IMR-90 (cell line): ENCODE results near the gene CFAP20. TPM values are rescaled to one million over a fixed set of nuclear protein-coding genes. Genes with fewer than 3 reads are reported as not detected.

Experiments
- ATAC-seq: fragments of 200-7000 bp; cut with Tn5 transposase; 2 replicates; pipeline ENCODE4 v1.9.1; 2020; ENCODE audit warnings: low read depth, mild to moderate bottlenecking, moderate library complexity
- BruUV-seq: library from RNA; stranded (reverse); fragments of 400-500 nt; replicated peaks from 2 replicates; lab custom pipeline; 2021; lab: Mats Ljungman, UMichigan
- CTCF ChIA-PET: fragments of 300-600 bp; formaldehyde crosslinking; extraction: SDS; loops from one replicate; lab custom pipeline; 2021; ENCODE audit warnings: antibody characterized with exemption; lab: Yijun Ruan, JAX
- POLR2A ChIA-PET: fragments of 300-600 bp; sonication (Branson Sonifier 250); formaldehyde crosslinking; loops from one replicate; lab custom pipeline; 2022; ENCODE audit warnings: antibody characterized with exemption; ENCODE audit not compliant: unreplicated experiment; lab: Charles Lee
- DNase-seq: peaks from one replicate; pipeline ENCODE4 v3.0.0; 2013
- H2AFZ ChIP-seq: replicated peaks from 2 replicates; pipeline ENCODE3; 2013; ENCODE audit warnings: low read length, mild to moderate bottlenecking; ENCODE audit not compliant: poor library complexity
- H2AK5ac ChIP-seq: 2 replicates; pipeline ENCODE4 v1.6.1; 2013; ENCODE audit warnings: low read depth, low read length, inconsistent platforms
- H2AK9ac ChIP-seq: replicated peaks from 2 replicates; pipeline ENCODE3; 2013; ENCODE audit warnings: mild to moderate bottlenecking, low read depth, low read length, moderate library complexity; ENCODE audit not compliant: poor library complexity
- H2BK120ac ChIP-seq: 2 replicates; pipeline ENCODE4 v1.6.1; 2013; ENCODE audit warnings: low read depth, low read length, inconsistent platforms
- H2BK15ac ChIP-seq: 3 replicates; pipeline ENCODE4 v1.6.1; 2013; ENCODE audit warnings: low read depth, low read length, inconsistent platforms
- H2BK20ac ChIP-seq: 2 replicates; pipeline ENCODE4 v1.6.1; 2013; ENCODE audit warnings: low read depth, mild to moderate bottlenecking, inconsistent platforms, low read length, moderate library complexity
- H2BK5ac ChIP-seq: 2 replicates; pipeline ENCODE4 v1.6.1; 2013; ENCODE audit warnings: mild to moderate bottlenecking, low read depth, low read length, inconsistent platforms; ENCODE audit not compliant: poor library complexity, severe bottlenecking
- H3K14ac ChIP-seq: replicated peaks from 2 replicates; pipeline ENCODE4 v1.6.1; 2013; ENCODE audit warnings: low read depth, low read length, inconsistent platforms
- H3K18ac ChIP-seq: 2 replicates; pipeline ENCODE4 v1.6.1; 2013; ENCODE audit warnings: low read depth, low read length, control low read depth
- H3K23ac ChIP-seq: 2 replicates; pipeline ENCODE4 v1.6.1; 2013; ENCODE audit warnings: low read depth, low read length, inconsistent platforms
- H3K27ac ChIP-seq: 2 replicates; pipeline ENCODE4 v1.5.1; 2013; ENCODE audit warnings: mild to moderate bottlenecking, control low read depth, low read length; ENCODE audit not compliant: insufficient read depth
- H3K27me3 ChIP-seq: 2 replicates; pipeline ENCODE4 v1.6.1; 2013; ENCODE audit warnings: low read length; ENCODE audit not compliant: control insufficient read depth, insufficient read depth
- H3K36me3 ChIP-seq: 2 replicates; pipeline ENCODE4 v1.6.1; 2013; ENCODE audit warnings: low read length, mixed read lengths; ENCODE audit not compliant: control insufficient read depth, insufficient read depth
- H3K4ac ChIP-seq: 2 replicates; pipeline ENCODE4 v1.6.1; 2013; ENCODE audit warnings: low read depth, low read length, inconsistent platforms
- H3K4me1 ChIP-seq: 2 replicates; pipeline ENCODE4 v1.6.1; 2013; ENCODE audit warnings: low read length, mixed read lengths; ENCODE audit not compliant: control insufficient read depth, insufficient read depth
- H3K4me2 ChIP-seq: 2 replicates; pipeline ENCODE4 v1.6.1; 2013; ENCODE audit warnings: low read depth, mild to moderate bottlenecking, control low read depth, low read length, moderate library complexity
- H3K4me3 ChIP-seq: 2 replicates; pipeline ENCODE4 v1.5.1; 2013; ENCODE audit warnings: low read depth, mild to moderate bottlenecking, control low read depth, low read length, moderate library complexity; ENCODE audit not compliant: insufficient read depth
- H3K56ac ChIP-seq: 2 replicates; pipeline ENCODE4 v1.6.1; 2013; ENCODE audit warnings: low read length, inconsistent platforms; ENCODE audit not compliant: insufficient read depth; ENCODE audit errors: extremely low read depth
- H3K79me1 ChIP-seq, 2 experiments: 2 replicates each; pipeline ENCODE4 v1.6.1; 2013; ENCODE audit warnings: low read length in 2 of 2, inconsistent platforms in 1 of 2, low read depth in 1 of 2
- H3K9ac ChIP-seq: 2 replicates; pipeline ENCODE4 v1.6.1; 2013; ENCODE audit warnings: low read depth, low read length, control low read depth
- H3K9me1 ChIP-seq: 2 replicates; pipeline ENCODE4 v1.6.1; 2013; ENCODE audit warnings: low read length, inconsistent platforms; ENCODE audit not compliant: insufficient read depth
- H3K9me3 ChIP-seq: 2 replicates; pipeline ENCODE4 v1.6.1; 2013; ENCODE audit warnings: low read length; ENCODE audit not compliant: control insufficient read depth, insufficient read depth
- H4K20me1 ChIP-seq: 2 replicates; pipeline ENCODE4 v1.6.1; 2013; ENCODE audit warnings: low read length, inconsistent platforms; ENCODE audit not compliant: insufficient read depth
- H4K5ac ChIP-seq: 2 replicates; pipeline ENCODE4 v1.6.1; 2013; ENCODE audit warnings: mild to moderate bottlenecking, low read depth, low read length, control low read depth
- H4K8ac ChIP-seq, 2 experiments: 2 replicates each; pipeline ENCODE4 v1.6.1; 2013; ENCODE audit warnings: low read depth in 2 of 2, low read length in 2 of 2, control low read depth in 1 of 2, inconsistent platforms in 1 of 2
- H4K91ac ChIP-seq: 2 replicates; pipeline ENCODE4 v1.6.1; 2013; ENCODE audit warnings: low read depth, low read length, inconsistent platforms; ENCODE audit not compliant: insufficient read depth
- FOS ChIP-seq: fragments of 150-350 bp; IDR thresholded peaks from 2 replicates; pipeline ENCODE4 v1.6.1; 2016; ENCODE audit warnings: low read depth, low read length
- USF2 ChIP-seq: fragments of 150-350 bp; IDR thresholded peaks from 2 replicates; pipeline ENCODE4 v1.6.1; 2017; ENCODE audit warnings: mild to moderate bottlenecking, antibody characterized with exemption, low read length, low read depth
- WGBS, 2 experiments: methylation state at CpG; one replicate each; pipeline versions ENCODE4 v1.1.5 to v1.1.7; 2013; ENCODE audit warnings: missing lambda C conversion rate in 2 of 2; ENCODE audit not compliant: insufficient read length in 1 of 2; ENCODE audit errors: extremely low coverage in 2 of 2; 5-methylcytosine and 5-hydroxymethylcytosine counted together
- dilution Hi-C: fragments of 300-500 bp; cut with HindIII; formaldehyde crosslinking; loops from one replicate; pipeline ENCODE4 v1.14.3; 2018; ENCODE audit warnings: low sequenced_read_pairs; ENCODE audit not compliant: unreplicated experiment
- in situ Hi-C: fragments of 300-500 bp; cut with MboI; formaldehyde crosslinking; loops from 3 replicates; pipeline ENCODE4 v1.14.3; 2019; ENCODE audit warnings: low sequenced_read_pairs, inconsistent platforms, mixed read lengths
- intact Hi-C: fragments of 100-400 bp; cut with micrococcal nuclease; formaldehyde crosslinking; loops from 2 replicates; pipeline ENCODE4 v1.10.0; 2022
- polyA plus RNA-seq, 3 experiments: library from polyadenylated mRNA; depleted of rRNA; stranded (reverse); fragments of >200 nt; gene quantifications; 2 replicates each; pipeline ENCODE4 v1.2.3, GENCODE V29; 2012; ENCODE audit warnings: low replicate concordance in 1 of 3
- total RNA-seq: library from RNA; depleted of rRNA; stranded (reverse); fragments of >200 nt; gene quantifications from 2 replicates; pipeline ENCODE4 v1.2.3, GENCODE V29; 2012

The CFAP20 gene
- total and polyA plus RNA-seq, 2 of the 4 experiments (the other 2 are of a cell fraction) = 39.1 to 54.0 TPM

DNA sequence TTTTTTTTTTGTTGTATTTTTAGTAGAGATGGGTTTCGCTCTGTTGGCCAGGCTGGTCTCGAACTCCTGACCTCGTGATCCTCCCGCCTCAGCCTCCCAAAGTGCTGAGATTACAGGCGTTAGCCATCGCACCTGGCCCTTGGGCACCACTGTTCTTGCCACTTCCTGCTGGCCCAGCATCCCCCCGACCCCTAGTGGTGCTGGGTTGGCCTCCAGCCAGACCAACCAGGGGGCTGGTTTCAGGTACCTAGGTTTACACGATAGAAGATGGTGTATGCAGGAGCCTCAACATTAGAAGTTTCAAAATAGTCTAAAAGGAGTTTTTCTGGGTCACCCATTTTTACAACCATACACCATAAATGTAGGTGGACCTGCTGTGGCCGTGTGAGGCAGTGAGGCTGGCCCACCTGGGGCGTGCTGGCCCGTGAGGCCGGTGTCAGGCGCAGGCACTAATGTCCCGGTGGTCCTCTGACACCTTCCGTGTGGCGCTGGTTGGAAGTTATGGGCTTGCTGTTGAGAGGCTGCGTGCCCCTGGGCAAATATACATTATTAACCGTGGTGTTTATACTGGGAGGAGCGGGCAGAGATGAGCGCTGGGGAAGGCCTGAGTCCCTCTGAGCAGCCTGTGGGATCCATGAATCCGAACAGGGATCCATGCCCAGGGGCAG is 43.5 kb downstream of the CFAP20 start:
- ChIA-PET CTCF (no interaction called here), POLR2A (no interaction called here)
- ATAC-seq (no peak), DNase-seq (no peak)
- Histone ChIP-seq H2BK120ac (no peak overlapping the region), H3K23ac (no peak overlapping the region), H3K27ac (no peak overlapping the region), H2BK20ac (no peak overlapping the region), H3K4me1 (no peaks in the 10 kb centered on the region), H4K5ac (no peak overlapping the region), H3K4me3 (no peak overlapping the region), H2BK5ac (no peak overlapping the region), H2AK5ac (no peak overlapping the region), H3K9ac (no peak overlapping the region), H3K9me1 (no peaks in the 10 kb centered on the region), H3K14ac (no peak overlapping the region), H3K27me3 (peaks cover 5% of the 10 kb centered on the region), H3K4ac (no peak overlapping the region), H3K18ac (no peak overlapping the region), H3K56ac (no peak overlapping the region), H2BK15ac (no peak overlapping the region), H4K91ac (no peak overlapping the region), H4K8ac (no peak overlapping the region), H3K9me3 (no peaks in the 10 kb centered on the region), H2AK9ac (peak overlapping the region; percentile 42), H2AFZ (no peak overlapping the region), H3K36me3 (no peaks in the 10 kb centered on the region), H3K4me2 (no peak overlapping the region), H3K79me1 (no peaks in the 10 kb centered on the region), H4K20me1 (no peaks in the 10 kb centered on the region)
- 63% methylated on average over 4 of the region's 21 CpGs; no CpG with 5 or more reads in 1 of the 2 experiments for WGBS, 2 experiments
- dilution Hi-C loops = no loop called here
- intact Hi-C loops = no loop called here
- no TSS peak for BruUV-seq
- TF ChIP-seq FOS (no peak), USF2 (no peak)
- in situ Hi-C loops = no loop called here
